GM23338 (cell line): ENCODE measurements around the gene GPR25. TPM values are rescaled to one million over a fixed set of nuclear protein-coding genes. Genes with fewer than 3 reads are reported as not detected.

Experiments
- ATAC-seq: fragments of 200-7000 bp; cut with Tn5 transposase; 3 replicates; pipeline ENCODE4 v1.9.1; 2020
- DNase-seq: peaks from one replicate; pipeline ENCODE4 v3.0.0-alpha.2; 2015; ENCODE audit warnings: low spot score
- H2AFZ ChIP-seq: fragments of 200-600 bp; sonication (generic); 2 replicates; pipeline ENCODE4 v1.8.0; 2016; ENCODE audit warnings: antibody characterized with exemption, mild to moderate bottlenecking, moderate library complexity
- H3F3A ChIP-seq: fragments of 200-600 bp; sonication (generic); replicated peaks from 2 replicates; pipeline ENCODE4 v1.8.0; 2017; ENCODE audit warnings: antibody characterized with exemption, mixed run types, low read depth
- H3K27ac ChIP-seq: fragments of 200-600 bp; sonication (generic); 2 replicates; pipeline ENCODE4 v1.6.1; 2016; ENCODE audit warnings: low read depth
- H3K27me3 ChIP-seq: fragments of 200-600 bp; sonication (generic); 2 replicates; pipeline ENCODE4 v1.8.0; 2016; ENCODE audit warnings: mild to moderate bottlenecking, mixed run types, moderate library complexity; ENCODE audit not compliant: insufficient read depth
- H3K36me3 ChIP-seq: fragments of 200-600 bp; sonication (generic); 2 replicates; pipeline ENCODE4 v1.8.0; 2016; ENCODE audit warnings: mild to moderate bottlenecking; ENCODE audit not compliant: insufficient read depth
- H3K4me1 ChIP-seq: fragments of 200-600 bp; sonication (generic); 2 replicates; pipeline ENCODE4 v1.8.0; 2016; ENCODE audit warnings: mild to moderate bottlenecking, moderate library complexity; ENCODE audit not compliant: insufficient read depth
- H3K4me2 ChIP-seq: fragments of 200-600 bp; sonication (generic); 2 replicates; pipeline ENCODE4 v1.7.1; 2017; ENCODE audit warnings: mixed run types
- H3K4me3 ChIP-seq: fragments of 200-600 bp; sonication (generic); 2 replicates; pipeline ENCODE4 v1.6.1; 2016; ENCODE audit warnings: mixed run types
- H3K79me2 ChIP-seq: fragments of 200-600 bp; sonication (generic); replicated peaks from 2 replicates; pipeline ENCODE4 v1.8.0; 2017; ENCODE audit warnings: mild to moderate bottlenecking; ENCODE audit not compliant: insufficient read depth
- H3K9me2 ChIP-seq: fragments of 200-600 bp; sonication (generic); 2 replicates; pipeline ENCODE4 v1.8.0; 2017; ENCODE audit not compliant: insufficient read depth
- H4K20me1 ChIP-seq: fragments of 200-600 bp; sonication (generic); replicated peaks from 2 replicates; pipeline ENCODE4 v1.8.0; 2017; ENCODE audit warnings: mild to moderate bottlenecking; ENCODE audit not compliant: insufficient read depth
- H3K27ac Mint-ChIP-seq: 2 replicates; pipeline ENCODE4 v1.8.0; 2020; ENCODE audit warnings: inconsistent platforms, mild to moderate bottlenecking, moderate library complexity, mixed read lengths
- H3K27me3 Mint-ChIP-seq: 3 replicates; pipeline ENCODE4 v1.8.0; 2022; ENCODE audit warnings: low read depth, mild to moderate bottlenecking, moderate library complexity, mixed read lengths, inconsistent platforms; ENCODE audit not compliant: insufficient read depth, poor library complexity
- H3K36me3 Mint-ChIP-seq: 3 replicates; pipeline ENCODE4 v1.8.0; 2021; ENCODE audit warnings: low read depth, mild to moderate bottlenecking, inconsistent platforms, moderate library complexity, mixed read lengths
- H3K4me1 Mint-ChIP-seq: 3 replicates; pipeline ENCODE4 v1.8.0; 2020; ENCODE audit warnings: mild to moderate bottlenecking, inconsistent platforms, mixed read lengths
- H3K4me3 Mint-ChIP-seq: 3 replicates; pipeline ENCODE4 v1.8.0; 2021; ENCODE audit warnings: moderate library complexity, mild to moderate bottlenecking, inconsistent platforms, mixed read lengths
- H3K9me3 Mint-ChIP-seq: 3 replicates; pipeline ENCODE4 v1.8.0; 2020; ENCODE audit warnings: moderate library complexity, mild to moderate bottlenecking, inconsistent platforms, mixed read lengths
- CREB1 ChIP-seq: fragments of 250-450 bp; sonication (Bioruptor Pico); IDR thresholded peaks from 2 replicates; pipeline ENCODE4 v1.5.0; 2020; ENCODE audit warnings: low read depth, mild to moderate bottlenecking, moderate library complexity
- CTCF ChIP-seq, 2 experiments: fragments of 200-600 bp in 1 of 2; sonication (generic) in 1 of 2; conservative IDR thresholded peaks; 2 replicates each; pipeline versions ENCODE4 v1.5.1 to v1.6.1; 2016 to 2017; ENCODE audit warnings: antibody characterized with exemption in 2 of 2, low read depth in 2 of 2, mild to moderate bottlenecking in 2 of 2, moderate library complexity in 1 of 2
- ETS1 ChIP-seq: IDR thresholded peaks from 2 replicates; pipeline ENCODE4 v1.6.1; 2016; ENCODE audit warnings: antibody characterized with exemption
- EZH2 ChIP-seq: fragments of 200-600 bp; sonication (generic); IDR thresholded peaks from one replicate; pipeline ENCODE4 v1.8.0; 2017; ENCODE audit warnings: antibody characterized with exemption, mild to moderate bottlenecking, low read depth; ENCODE audit not compliant: unreplicated experiment
- EZH2phosphoT487 ChIP-seq: fragments of 200-600 bp; sonication (generic); IDR thresholded peaks from one replicate; pipeline ENCODE4 v1.8.1; 2018; ENCODE audit warnings: antibody characterized with exemption; ENCODE audit not compliant: unreplicated experiment
- JUNB ChIP-seq: IDR thresholded peaks from one replicate; pipeline ENCODE4 v1.6.1; 2016; ENCODE audit warnings: antibody characterized with exemption; ENCODE audit not compliant: unreplicated experiment
- NANOG ChIP-seq: IDR thresholded peaks from 2 replicates; pipeline ENCODE4 v1.6.1; 2016; ENCODE audit warnings: antibody characterized with exemption, borderline replicate concordance
- POLR2AphosphoS5 ChIP-seq: IDR thresholded peaks from 2 replicates; pipeline ENCODE4 v1.6.1; 2016; ENCODE audit warnings: antibody characterized with exemption, low read depth
- REST ChIP-seq: IDR thresholded peaks from one replicate; pipeline ENCODE4 v1.6.1; 2018; ENCODE audit warnings: antibody characterized with exemption; ENCODE audit not compliant: unreplicated experiment
- STAT1 ChIP-seq: IDR thresholded peaks from one replicate; pipeline ENCODE4 v1.6.1; 2016; ENCODE audit warnings: antibody characterized with exemption; ENCODE audit not compliant: unreplicated experiment
- ZNF114 ChIP-seq: fragments of 250-450 bp; sonication (Bioruptor Pico); IDR thresholded peaks from 2 replicates; pipeline ENCODE4 v1.5.0; 2020; ENCODE audit warnings: mild to moderate bottlenecking, moderate library complexity
- ZNF331 ChIP-seq: fragments of 250-450 bp; sonication (Bioruptor Pico); IDR thresholded peaks from 2 replicates; pipeline ENCODE4 v1.5.0; 2020; ENCODE audit warnings: low read depth, mild to moderate bottlenecking, moderate library complexity
- ZNF462 ChIP-seq: fragments of 250-450 bp; sonication (Bioruptor Pico); IDR thresholded peaks from 2 replicates; pipeline ENCODE4 v1.5.0; 2020; ENCODE audit warnings: mild to moderate bottlenecking, moderate library complexity
- polyA plus RNA-seq: library from polyadenylated mRNA; unstranded; fragments of >200 nt; fragmentation: Nextera tagmentation; extraction: Ambion mirVana; gene quantifications from 2 replicates; pipeline ENCODE4 v1.2.1, GENCODE V29; 2016
- total RNA-seq: library from RNA; depleted of rRNA; stranded (reverse); fragments of >200 nt; shearing (Covaris generic); gene quantifications from 2 replicates; pipeline ENCODE4 v1.2.3, GENCODE V29; 2014

GPR25 gene
- total and polyA plus RNA-seq, 2 experiments from 2014 or later = not detected

- no peak overlapping the region for H3K4me3 ChIP-seq
- Mint-ChIP-seq H3K4me3 (no peak overlapping the region), H3K36me3 (peaks cover 21% of the 10 kb centered on the region), H3K27me3 (no peaks in the 10 kb centered on the region), H3K27ac (no peak overlapping the region), H3K9me3 (no peaks in the 10 kb centered on the region), H3K4me1 (no peaks in the 10 kb centered on the region)
- H3F3A ChIP-seq = no peaks in the 10 kb centered on the region
- peaks cover 26% of the 10 kb centered on the region for H3K36me3 ChIP-seq
- ATAC-seq (no peak), DNase-seq (no peak)
- no peak overlapping the region for H2AFZ ChIP-seq
- no peak overlapping the region for H3K27ac ChIP-seq
- TF ChIP-seq STAT1 (no peak), CTCF (conservative IDR thresholded peaks at IDR 0.05; ENCODE audit: low read depth in 2 of 2) (no peak), ZNF114 (CRISPR knock-in tag) (no peak), ZNF462 (CRISPR knock-in tag) (no peak), JUNB (no peak), EZH2phosphoT487 (no peak), CREB1 (CRISPR knock-in tag) (no peak), ETS1 (no peak), POLR2AphosphoS5 (no peak), REST (no peak), NANOG (no peak), EZH2 (no peak), ZNF331 (CRISPR knock-in tag) (no peak)
- H3K79me2 ChIP-seq = no peaks in the 10 kb centered on the region
- no peaks in the 10 kb centered on the region for H3K4me1 ChIP-seq
- no peaks in the 10 kb centered on the region for H4K20me1 ChIP-seq
- H3K27me3 ChIP-seq = no peaks in the 10 kb centered on the region
- H3K4me2 ChIP-seq = no peak overlapping the region
- no peaks in the 10 kb centered on the region for H3K9me2 ChIP-seq
These were observed 15.9 kb upstream of the GPR25 start for GRCh38 chr1:200856716-200857357.
